Measurements from ENCODE around the gene ACAP3.

Gene ACAP3

GRCh38 chr1:1347663-1348419 lies 40.1 kb upstream of the ACAP3 start:
- TF ChIP-seq GATA3 (IDR thresholded peaks at IDR 0.05; ENCODE audit: low read depth, low read length) (no peak), GATA2 (IDR thresholded peaks at IDR 0.05; ENCODE audit: low read depth, low read length) (no peak)

- TF ChIP-seq GATA3 (IDR thresholded peaks at IDR 0.05; ENCODE audit: low read depth, low read length) (no peak), GATA2 (IDR thresholded peaks at IDR 0.05; ENCODE audit: low read depth, low read length) (no peak)
Observed at GRCh38 chr1:1347026-1347595, 39.4 kb upstream of the ACAP3 start.

GRCh38 chr1:1346501-1346890 lies 38.8 kb upstream of the ACAP3 start:
- TF ChIP-seq GATA2 (IDR thresholded peaks at IDR 0.05; ENCODE audit: low read depth, low read length): no peak

- no peak for TF ChIP-seq GATA2 (IDR thresholded peaks at IDR 0.05; ENCODE audit: low read depth, low read length)
- no peak for TF ChIP-seq GATA3 (IDR thresholded peaks at IDR 0.05; ENCODE audit: low read depth, low read length)
Observed at GRCh38 chr1:1345860-1346500, 38.2 kb upstream of the ACAP3 start.

- TF ChIP-seq GATA2 (IDR thresholded peaks at IDR 0.05; ENCODE audit: low read depth, low read length) (no peak), GATA3 (IDR thresholded peaks at IDR 0.05; ENCODE audit: low read depth, low read length) (no peak)
Observed at GRCh38 chr1:1345384-1345783, 37.7 kb upstream of the ACAP3 start.

- TF ChIP-seq GATA3 (IDR thresholded peaks at IDR 0.05; ENCODE audit: low read depth, low read length): no peak
- no peak for TF ChIP-seq GATA2 (IDR thresholded peaks at IDR 0.05; ENCODE audit: low read depth, low read length)
Observed at GRCh38 chr1:1344655-1345361, 37.1 kb upstream of the ACAP3 start.

GRCh38 chr1:1343811-1344421 lies 36.2 kb upstream of the ACAP3 start:
- TF ChIP-seq GATA2 (IDR thresholded peaks at IDR 0.05; ENCODE audit: low read depth, low read length): no peak
- TF ChIP-seq GATA3 (IDR thresholded peaks at IDR 0.05; ENCODE audit: low read depth, low read length): no peak

GRCh38 chr1:1342584-1343115 lies 34.9 kb upstream of the ACAP3 start:
- TF ChIP-seq GATA2 (IDR thresholded peaks at IDR 0.05; ENCODE audit: low read depth, low read length) (no peak), GATA3 (IDR thresholded peaks at IDR 0.05; ENCODE audit: low read depth, low read length) (no peak)

- TF ChIP-seq GATA2 (IDR thresholded peaks at IDR 0.05; ENCODE audit: low read depth, low read length) (no peak), GATA3 (IDR thresholded peaks at IDR 0.05; ENCODE audit: low read depth, low read length) (no peak)
Observed at GRCh38 chr1:1342061-1342562, 34.4 kb upstream of the ACAP3 start.

- TF ChIP-seq GATA2 (IDR thresholded peaks at IDR 0.05; ENCODE audit: low read depth, low read length) (no peak), GATA3 (IDR thresholded peaks at IDR 0.05; ENCODE audit: low read depth, low read length) (no peak)
Observed at GRCh38 chr1:1341549-1342021, 33.9 kb upstream of the ACAP3 start.

- no peak for TF ChIP-seq GATA2 (IDR thresholded peaks at IDR 0.05; ENCODE audit: low read depth, low read length)
- TF ChIP-seq GATA3 (IDR thresholded peaks at IDR 0.05; ENCODE audit: low read depth, low read length): no peak
Observed at GRCh38 chr1:1340791-1341548, 33.2 kb upstream of the ACAP3 start.

- TF ChIP-seq GATA2 (IDR thresholded peaks at IDR 0.05; ENCODE audit: low read depth, low read length) (no peak), GATA3 (IDR thresholded peaks at IDR 0.05; ENCODE audit: low read depth, low read length) (no peak)
Observed at GRCh38 chr1:1340185-1340584, 32.5 kb upstream of the ACAP3 start.

- TF ChIP-seq GATA3 (IDR thresholded peaks at IDR 0.05; ENCODE audit: low read depth, low read length) (no peak), GATA2 (IDR thresholded peaks at IDR 0.05; ENCODE audit: low read depth, low read length) (no peak)
Observed at GRCh38 chr1:1338278-1338677, 30.5 kb upstream of the ACAP3 start.
